GM21723 (cell line): ENCODE data around the gene RPS13.
"Not testable (repeated sequence)": the region's sequence is repeated elsewhere in the genome, so short reads cannot be mapped to it uniquely, and the experiment has no call there.

Experiments used
- ATAC-seq: cut with Tn5 transposase; IDR thresholded peaks from one replicate; pipeline ENCODE4 v1.9.1; 2021; ENCODE audit warnings: mild to moderate bottlenecking, moderate library complexity; ENCODE audit not compliant: unreplicated experiment

Gene RPS13

GRCh38 chr11:17077520-17078401, at the start of gene RPS13:
Gene RPS13 (minus strand): TSS chr11:17077667. CDS start chr11:17077641, 26 bp downstream.
- ATAC-seq: peak; percentile 97

- no peak for ATAC-seq
Observed at GRCh38 chr11:17121981-17122380, 44.5 kb upstream of the RPS13 start.

DNA sequence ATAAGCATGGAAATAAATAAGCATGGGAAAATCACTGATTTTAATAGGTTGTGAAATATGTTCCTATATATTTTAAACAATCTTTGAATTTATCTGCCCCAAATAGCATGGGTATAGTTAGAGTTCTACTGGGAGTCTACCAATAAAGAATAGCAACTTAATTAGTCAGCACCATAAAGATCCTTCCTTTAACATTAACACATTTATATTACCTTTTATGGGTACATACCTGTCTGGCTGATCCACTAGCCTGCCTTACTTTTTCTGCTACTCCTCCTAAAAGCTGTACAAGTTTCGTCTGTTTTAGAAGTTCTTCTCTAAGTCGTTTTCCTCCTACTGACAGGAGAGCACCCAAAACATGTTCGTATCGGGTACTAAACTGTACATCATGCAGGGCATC, 39.8 kb upstream of the RPS13 start:
- ATAC-seq: no peak

- no peak for ATAC-seq
Observed at GRCh38 chr11:17116117-17116516, 38.6 kb upstream of the RPS13 start.

GRCh38 chr11:17107745-17108144, 30.3 kb upstream of the RPS13 start:
- not testable (repeated sequence) for ATAC-seq

- ATAC-seq: not testable (repeated sequence)
Observed at GRCh38 chr11:17105404-17106040, 28.1 kb upstream of the RPS13 start.

DNA sequence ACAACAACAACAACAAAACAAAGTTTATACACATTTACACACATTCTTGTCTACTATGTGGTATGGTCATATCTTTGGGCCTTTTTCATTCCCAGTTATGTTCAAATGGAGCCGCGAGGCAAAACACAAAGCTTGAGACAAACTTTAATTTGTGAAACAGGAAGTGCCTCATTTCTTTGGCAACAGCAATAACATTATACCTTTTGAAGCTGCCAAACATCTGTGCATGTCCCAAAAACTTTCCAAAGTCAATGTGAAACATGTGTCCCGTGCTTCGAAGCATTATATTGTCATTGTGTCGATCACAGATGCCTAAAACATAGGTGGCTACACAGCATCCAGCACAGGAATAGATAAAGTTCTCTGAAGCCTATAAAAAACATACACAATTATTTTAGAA, 25.0 kb upstream of the RPS13 start:
- no peak for ATAC-seq

DNA sequence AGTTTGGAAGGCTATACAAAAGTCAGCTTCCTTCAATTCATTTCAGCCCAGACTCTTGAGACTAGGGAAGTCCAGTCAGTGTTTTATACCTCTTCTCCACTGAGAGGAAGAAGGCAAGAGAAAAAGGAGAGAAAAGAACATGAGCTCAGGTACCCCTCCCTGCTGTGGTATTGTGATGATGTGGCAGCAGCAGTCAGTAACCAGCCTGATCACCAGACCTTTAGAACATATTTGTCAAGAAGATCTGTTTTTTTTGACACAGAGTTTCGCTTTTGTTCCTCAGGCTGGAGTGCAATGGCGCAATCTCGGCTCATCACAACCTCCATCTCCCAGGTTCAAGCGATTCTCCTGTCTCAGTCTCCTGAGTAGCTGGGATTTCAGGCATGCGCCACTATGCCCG, 21.2 kb upstream of the RPS13 start:
- ATAC-seq: no peak

DNA sequence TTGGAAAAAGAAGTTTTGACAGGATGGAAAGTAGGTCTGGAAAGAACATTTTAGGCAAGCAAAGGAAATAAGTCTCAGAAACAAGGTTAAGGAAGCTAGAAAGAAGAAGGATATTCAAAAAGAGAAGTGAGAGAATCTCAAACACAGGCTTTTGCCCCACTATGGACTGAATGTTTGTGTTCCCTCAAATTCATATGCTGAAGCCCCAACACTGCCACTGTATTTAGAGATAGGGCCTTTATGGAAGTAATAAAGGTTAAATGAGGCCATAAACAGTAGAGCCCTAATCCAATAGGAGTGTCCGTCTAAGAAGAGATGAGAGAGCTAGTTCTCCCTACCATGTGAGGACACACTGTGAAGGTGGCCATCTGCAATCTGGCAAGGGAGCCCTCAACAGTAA, 20.6 kb upstream of the RPS13 start:
- ATAC-seq: no peak

- ATAC-seq: not testable (repeated sequence)
Observed at GRCh38 chr11:17085976-17086375, 8.5 kb upstream of the RPS13 start.

DNA sequence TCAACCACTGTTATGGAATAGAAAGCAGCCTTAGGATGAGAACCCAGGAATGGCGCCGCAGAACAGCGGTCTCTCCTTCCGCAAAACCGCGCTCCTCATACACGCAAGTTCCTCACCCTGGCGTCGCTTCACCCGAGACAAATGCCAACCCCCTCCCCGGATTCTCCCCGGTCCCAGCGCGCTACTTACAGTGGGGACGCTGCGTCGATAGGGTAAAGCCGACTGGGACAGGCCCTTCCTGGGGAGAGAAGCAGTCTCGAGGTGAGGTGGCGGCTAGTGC, 287 bp downstream of the RPS13 start:
- ATAC-seq: peak; percentile 8

- no peak for ATAC-seq
Observed at GRCh38 chr11:17076517-17077239, 789 bp downstream of the RPS13 start.

DNA sequence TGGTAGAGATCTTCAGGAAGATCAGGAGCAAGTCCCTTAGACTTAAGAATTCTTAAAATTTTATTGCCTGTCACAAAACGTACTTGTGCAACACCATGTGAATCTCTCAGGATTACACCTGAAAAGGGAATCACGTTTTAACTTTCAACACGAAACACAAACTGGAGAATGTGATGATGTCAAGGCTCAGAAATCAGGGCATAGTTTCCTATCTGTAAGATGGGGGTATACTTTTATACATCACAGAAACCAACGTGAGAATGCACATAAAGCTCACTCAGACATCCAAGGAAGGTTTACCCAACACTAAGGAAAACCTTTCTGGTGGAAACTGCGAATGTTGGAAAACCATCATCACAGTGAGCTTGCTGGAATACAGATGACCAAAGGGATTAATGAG, 2.0 kb downstream of the RPS13 start:
- ATAC-seq: no peak

- ATAC-seq: no peak
Observed at GRCh38 chr11:17073370-17074027, 4.0 kb downstream of the RPS13 start.

DNA sequence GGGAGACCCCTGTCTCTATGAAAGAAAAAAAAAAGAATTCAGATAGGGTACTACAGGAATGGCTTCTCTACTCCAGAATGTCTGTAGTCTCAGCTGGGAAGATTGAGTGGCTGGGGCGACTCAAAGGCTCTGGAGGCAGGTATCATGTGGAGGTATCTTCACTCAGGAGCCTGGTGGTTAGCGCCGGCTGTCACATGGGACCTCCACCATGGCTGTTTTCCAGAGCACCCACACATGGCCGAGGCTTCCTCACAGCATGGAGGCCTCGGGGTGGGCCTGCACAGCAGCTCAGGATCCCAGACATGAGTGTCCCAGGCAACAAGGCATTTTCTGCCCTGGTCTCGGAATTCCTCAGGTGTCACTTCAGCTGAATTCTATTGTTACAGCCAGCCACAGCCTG, 10.1 kb downstream of the RPS13 start:
- ATAC-seq: no peak

DNA sequence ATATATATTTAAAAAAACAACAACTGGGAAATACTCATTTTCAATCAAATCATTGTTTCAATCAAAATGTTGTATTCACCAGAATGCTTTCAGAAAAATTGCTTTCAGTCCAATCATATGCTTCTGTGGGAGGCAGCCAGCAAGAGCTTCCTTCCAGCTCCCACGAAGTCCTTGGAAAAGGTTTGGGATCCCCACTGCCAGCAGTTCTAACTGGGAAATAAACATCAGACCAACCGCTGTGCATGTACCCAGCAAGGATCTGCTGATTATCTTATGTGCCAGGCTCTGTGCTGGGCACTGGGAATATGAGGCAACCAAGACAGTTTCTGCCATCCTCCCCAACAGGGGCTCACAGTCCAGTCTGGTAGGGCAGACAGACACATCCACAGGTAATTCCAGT, 10.8 kb downstream of the RPS13 start:
- no peak for ATAC-seq

DNA sequence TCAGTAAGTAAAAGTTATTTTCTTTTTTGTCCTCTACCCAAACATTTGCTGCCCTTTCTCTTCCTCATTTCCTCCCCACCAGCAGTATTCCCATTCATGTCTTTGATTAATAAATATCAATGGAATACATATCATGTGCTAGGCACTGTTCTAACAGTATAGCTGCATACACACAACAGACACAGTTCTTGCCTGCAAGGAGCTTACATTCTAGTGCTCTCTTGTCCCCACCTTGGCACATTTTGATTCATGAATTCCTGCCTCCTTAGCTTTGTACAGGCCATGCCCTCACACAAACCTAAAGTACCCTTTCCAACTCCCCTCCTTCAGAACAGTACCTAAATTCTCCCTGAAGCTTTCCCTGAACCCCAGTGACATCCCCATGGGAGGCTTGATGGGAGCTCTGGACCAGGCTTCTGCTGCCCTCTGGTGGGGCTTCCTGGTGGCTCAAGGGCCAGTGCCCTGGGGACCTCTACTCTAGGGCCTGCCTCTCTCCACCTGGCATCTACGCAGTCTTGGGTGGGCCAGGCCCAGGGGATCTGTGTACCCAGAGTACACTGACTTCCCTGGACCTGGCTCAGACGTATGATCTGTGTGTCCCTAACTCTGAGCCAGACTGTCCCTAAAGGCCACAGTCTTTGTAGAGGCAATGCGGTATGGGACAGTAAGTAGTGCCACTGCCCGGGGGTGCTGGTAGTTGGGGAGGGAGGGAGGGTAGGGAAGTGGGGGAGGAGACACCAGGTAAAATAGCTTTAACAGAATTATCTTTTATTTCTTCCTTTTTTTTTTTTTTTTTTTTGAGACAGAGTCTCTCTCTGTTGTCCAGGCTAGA, 14.1 kb downstream of the RPS13 start:
- peak; percentile 69 for ATAC-seq

DNA sequence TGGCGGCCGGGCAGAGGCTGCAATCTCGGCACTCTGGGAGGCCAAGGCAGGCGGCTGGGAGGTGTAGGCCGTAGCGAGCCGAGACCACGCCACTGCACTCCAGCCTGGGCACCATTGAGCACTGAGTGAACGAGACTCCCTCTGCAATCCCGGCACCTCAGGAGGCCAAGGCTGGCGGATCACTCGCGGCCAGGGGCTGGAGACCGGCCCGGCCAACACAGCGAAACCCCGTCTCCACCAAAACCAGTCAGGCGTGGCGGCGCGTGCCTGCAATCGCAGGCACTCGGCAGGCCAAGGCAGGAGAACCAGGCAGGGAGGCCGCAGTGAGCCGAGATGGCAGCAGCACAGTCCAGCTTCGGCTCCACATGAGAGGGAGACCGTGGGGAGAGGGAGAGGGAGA, 26.3 kb downstream of the RPS13 start:
- ATAC-seq: not testable (repeated sequence)

DNA sequence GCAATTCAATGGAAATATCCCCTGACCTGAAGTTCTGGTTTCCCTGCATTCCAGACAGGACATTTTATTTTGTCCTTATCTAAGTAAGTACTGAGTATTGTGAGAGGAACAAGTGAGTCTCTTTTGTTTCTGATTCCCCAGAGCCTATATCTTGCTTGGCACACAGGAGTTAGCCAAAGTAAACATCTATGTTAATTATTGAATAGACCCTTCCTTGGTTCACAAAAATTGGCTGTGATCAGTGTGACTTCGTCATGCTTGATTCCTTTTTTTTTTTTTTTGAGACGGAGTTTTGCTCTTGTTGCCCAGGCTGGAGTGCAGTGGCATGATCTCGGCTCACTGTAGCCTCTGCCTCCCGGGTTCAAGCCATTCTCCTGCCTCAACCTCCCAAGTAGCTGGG, 29.0 kb downstream of the RPS13 start:
- ATAC-seq: not testable (repeated sequence)

GRCh38 chr11:17046690-17047089, 30.8 kb downstream of the RPS13 start:
- ATAC-seq: no peak
